Esophagus squamous epithelium (tissue), 5 donors: ENCODE measurements around the gene ZNF814. TPM values are rescaled to one million over a fixed set of nuclear protein-coding genes. Genes with fewer than 3 reads are reported as not detected.

Source experiments
- DNase-seq: peaks from one replicate; lab custom pipeline; 2025; lab: John Stamatoyannopoulos, UW
- H3K27ac ChIP-seq, 4 donors: fragments of 200-600 bp; sonication (generic); one replicate each; pipeline ENCODE4 v1.5.1; 2016 to 2019; ENCODE audit warnings: mild to moderate bottlenecking in 1 of 4
- H3K27me3 ChIP-seq, 4 donors: fragments of 200-600 bp; sonication (generic); 1 replicate in 3 of 4; 2 replicates in 1 of 4; pipeline versions ENCODE4 v1.5.1 to v1.6.0; 2017 to 2021; ENCODE audit warnings: antibody characterized with exemption in 1 of 4
- H3K36me3 ChIP-seq, 3 donors: fragments of 200-600 bp; sonication (generic); one replicate each; pipeline ENCODE4 v1.5.1; 2016 to 2019
- H3K4me1 ChIP-seq, 3 donors: fragments of 200-600 bp; sonication (generic); one replicate each; pipeline ENCODE4 v1.5.1; 2017 to 2019
- H3K4me3 ChIP-seq, 4 donors: fragments of 200-600 bp; sonication (generic); 1 replicate in 3 of 4; 2 replicates in 1 of 4; pipeline ENCODE4 v1.5.1; 2016 to 2019; ENCODE audit warnings: mild to moderate bottlenecking in 2 of 4, moderate library complexity in 1 of 4
- H3K9me3 ChIP-seq, 3 donors: fragments of 200-600 bp; sonication (generic); one replicate each; pipeline ENCODE4 v1.5.1; 2016 to 2019
- POLR2A ChIP-seq, 4 donors: fragments of 450-650 bp; IDR thresholded peaks; one replicate each; pipeline ENCODE4 v1.6.1; 2017; ENCODE audit warnings: antibody characterized with exemption in 4 of 4, mild to moderate bottlenecking in 4 of 4, moderate library complexity in 3 of 4
- WGBS, 2 donors: methylation state at CpG; one replicate each; pipeline ENCODE4 v1.1.5; 2018; 5-methylcytosine and 5-hydroxymethylcytosine counted together
- intact Hi-C: fragments of 100-400 bp; cut with DNase I; formaldehyde crosslinking; loops from one replicate; pipeline ENCODE4 v1.15.0; 2022
- total RNA-seq, 4 donors: library from RNA; depleted of rRNA; stranded (reverse); fragments of >200 nt; gene quantifications; one replicate each; pipeline ENCODE4 v1.1.0, GENCODE V29; 2016
- TF ChIP-seq, protein P1 (sequence below), 6 experiments: fragments of 450-650 bp in 4 of 6; fragments of 200-600 bp in 2 of 6; sonication (generic) in 2 of 6; IDR thresholded peaks; one replicate each; pipeline ENCODE4 v1.5.1; 2016 to 2019; ENCODE audit warnings: antibody characterized with exemption in 6 of 6, mild to moderate bottlenecking in 4 of 6, moderate library complexity in 4 of 6
- donor health status: DM: yes; HTN: yes; CAD: no.

The ZNF814 gene
- total RNA-seq, 4 donors from 2014 or later: 3.0 to 12.6 (median 5.0) TPM

DNA sequence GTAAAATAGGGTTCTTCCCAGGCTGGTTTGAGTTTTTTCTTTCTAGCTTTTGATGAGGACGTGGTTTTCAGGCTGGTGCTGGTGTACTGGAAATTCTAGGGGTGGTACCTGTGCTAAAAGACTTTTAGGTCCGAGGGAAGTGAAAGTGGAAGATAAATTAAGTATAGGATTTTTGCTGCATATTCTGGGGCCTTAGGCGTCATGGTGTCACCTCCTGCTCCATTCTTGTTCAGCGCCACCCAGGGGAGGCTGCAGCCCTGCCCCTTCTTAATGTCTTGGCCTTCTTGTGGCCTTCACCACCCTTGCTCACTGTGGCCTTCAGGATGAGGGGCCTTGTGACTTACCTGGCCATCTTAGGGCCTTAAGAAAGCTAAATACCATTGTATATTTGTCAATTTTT is 86.6 kb downstream of the ZNF814 start:
- no peak for TF ChIP-seq POLR2A (IDR thresholded peaks at IDR 0.05)
- TF ChIP-seq, protein P1, sequence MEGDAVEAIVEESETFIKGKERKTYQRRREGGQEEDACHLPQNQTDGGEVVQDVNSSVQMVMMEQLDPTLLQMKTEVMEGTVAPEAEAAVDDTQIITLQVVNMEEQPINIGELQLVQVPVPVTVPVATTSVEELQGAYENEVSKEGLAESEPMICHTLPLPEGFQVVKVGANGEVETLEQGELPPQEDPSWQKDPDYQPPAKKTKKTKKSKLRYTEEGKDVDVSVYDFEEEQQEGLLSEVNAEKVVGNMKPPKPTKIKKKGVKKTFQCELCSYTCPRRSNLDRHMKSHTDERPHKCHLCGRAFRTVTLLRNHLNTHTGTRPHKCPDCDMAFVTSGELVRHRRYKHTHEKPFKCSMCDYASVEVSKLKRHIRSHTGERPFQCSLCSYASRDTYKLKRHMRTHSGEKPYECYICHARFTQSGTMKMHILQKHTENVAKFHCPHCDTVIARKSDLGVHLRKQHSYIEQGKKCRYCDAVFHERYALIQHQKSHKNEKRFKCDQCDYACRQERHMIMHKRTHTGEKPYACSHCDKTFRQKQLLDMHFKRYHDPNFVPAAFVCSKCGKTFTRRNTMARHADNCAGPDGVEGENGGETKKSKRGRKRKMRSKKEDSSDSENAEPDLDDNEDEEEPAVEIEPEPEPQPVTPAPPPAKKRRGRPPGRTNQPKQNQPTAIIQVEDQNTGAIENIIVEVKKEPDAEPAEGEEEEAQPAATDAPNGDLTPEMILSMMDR (IDR thresholded peaks at IDR 0.05): no peak
- no peak for DNase-seq
- Histone ChIP-seq H3K36me3 (peaks cover 0 to 19% (median 0%) of the 10 kb centered on the region in 3 donors), H3K4me3 (no peak overlapping the region), H3K27me3 (no peaks in the 10 kb centered on the region), H3K9me3 (no peaks in the 10 kb centered on the region), H3K4me1 (peaks cover 17 to 85% (median 46%) of the 10 kb centered on the region in 3 donors), H3K27ac (peak overlapping the region; percentile 73 to 91 (median 88))
- intact Hi-C loops: no loop called here
- WGBS, 2 donors: 45 to 60% methylated on average over 4 of the region's 4 CpGs

DNA sequence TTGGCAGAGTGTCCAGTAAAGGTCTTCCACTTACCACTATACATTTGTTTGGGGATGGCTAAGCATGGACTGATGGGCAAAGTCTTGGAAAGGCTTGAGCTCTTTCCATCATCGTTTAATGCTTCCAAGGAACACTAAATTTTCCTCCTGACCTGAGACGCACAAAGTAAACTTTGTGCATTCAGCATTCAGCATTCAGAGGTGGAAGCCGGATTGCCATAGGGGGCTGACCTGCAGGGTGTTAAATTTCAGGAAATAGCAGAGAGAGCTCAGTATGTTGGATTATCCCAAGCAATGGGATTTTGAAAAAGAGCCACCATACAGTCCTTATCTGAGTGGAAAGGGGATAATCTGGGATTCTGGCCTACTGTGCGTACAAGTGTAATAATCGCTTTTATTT is 88.1 kb downstream of the ZNF814 start:
- peaks cover 17 to 76% (median 42%) of the 10 kb centered on the region in 3 donors for H3K4me1 ChIP-seq
- peaks cover 4 to 22% (median 4%) of the 10 kb centered on the region in 3 donors for H3K36me3 ChIP-seq
- H3K27ac ChIP-seq: peak overlapping the region; percentile 47 to 91 (median 88)
- no peaks in the 10 kb centered on the region for H3K9me3 ChIP-seq
- DNase-seq: no peak
- intact Hi-C loops: no loop called here
- TF ChIP-seq POLR2A (IDR thresholded peaks at IDR 0.05): no peak
- TF ChIP-seq, protein P1 (IDR thresholded peaks at IDR 0.05): no peak
- no peaks in the 10 kb centered on the region for H3K27me3 ChIP-seq
- H3K4me3 ChIP-seq: no peak overlapping the region
- WGBS, 2 donors: 67 to 90% methylated on average over 4 to 5 of the region's 5 CpGs

Other genes starting within 250 kb of the ZNF814 start
- gene ZSCAN4, start 220.1 kb downstream of the ZNF814 start, total RNA-seq: not detected
- 10 to 100 TPM in 1 of 4 donors, 1 to 10 TPM in 3; 2.3 to 14.5 (median 5.8) TPM for gene ZNF551, start 207.1 kb downstream of the ZNF814 start, total RNA-seq
- 1 to 10 TPM in 2 of 4 donors, under 1 TPM in 2; 0.15 to 2.5 (median 0.94) TPM for gene ZNF154, start 179.8 kb downstream of the ZNF814 start, total RNA-seq
- 1 to 10 TPM; 1.3 to 4.2 (median 1.5) TPM for gene ZNF671, start 161.4 kb downstream of the ZNF814 start, total RNA-seq
- 10 to 100 TPM in 1 of 4 donors, 1 to 10 TPM in 3; 7.9 to 11.6 (median 8.7) TPM for gene ZNF776, start 142.2 kb downstream of the ZNF814 start, total RNA-seq
- gene ZNF586, start 119.4 kb downstream of the ZNF814 start, total RNA-seq: 10 to 100 TPM in 3 of 4 donors, 1 to 10 TPM in 1; 8.1 to 30.5 (median 22.0) TPM
- gene ZNF552, start 74.1 kb downstream of the ZNF814 start, total RNA-seq: 10 to 100 TPM in 2 of 4 donors, 1 to 10 TPM in 2; 5.2 to 15.3 (median 12.3) TPM
- gene ZNF587B, start 58.7 kb downstream of the ZNF814 start, total RNA-seq: 10 to 100 TPM in 2 of 4 donors, 1 to 10 TPM in 2; 5.3 to 25.0 (median 13.3) TPM
- 10 to 100 TPM; 13.2 to 27.5 (median 16.3) TPM for gene ZNF587, start 39.2 kb downstream of the ZNF814 start, total RNA-seq
- gene ZNF417, start 27.6 kb upstream of the ZNF814 start, total RNA-seq: 10 to 100 TPM in 1 of 4 donors, 1 to 10 TPM in 3; 4.3 to 11.1 (median 6.1) TPM
- 1 to 10 TPM; 1.4 to 9.5 (median 3.5) TPM for gene ZNF418, start 46.4 kb upstream of the ZNF814 start, total RNA-seq
- gene ZNF256, start 58.7 kb upstream of the ZNF814 start, total RNA-seq: 1 to 10 TPM; 1.7 to 6.3 (median 2.4) TPM
- under 1 TPM in 2 of 4 donors, not detected in 2; 0.44 to 0.57 TPM for gene C19orf18, start 85.5 kb upstream of the ZNF814 start, total RNA-seq
- 10 to 100 TPM in 1 of 4 donors, 1 to 10 TPM in 3; 7.2 to 13.0 (median 8.1) TPM for gene ZNF606, start 113.8 kb upstream of the ZNF814 start, total RNA-seq
- gene ZSCAN1, start 145.0 kb upstream of the ZNF814 start, total RNA-seq: under 1 TPM in 1 of 4 donors, not detected in 3; 0.48 TPM
- gene ZNF135, start 170.2 kb upstream of the ZNF814 start, total RNA-seq: 1 to 10 TPM in 3 of 4 donors, under 1 TPM in 1; 0.83 to 3.8 (median 1.3) TPM
- gene ZSCAN18, start 209.2 kb upstream of the ZNF814 start, total RNA-seq: 10 to 100 TPM in 3 of 4 donors, 1 to 10 TPM in 1; 9.0 to 49.6 (median 21.1) TPM